Central memory CD8-positive, alpha-beta T cell (primary cell): ENCODE data around the gene WLS.

Experiments
- ATAC-seq: fragments of 150-1000 bp; cut with Tn5 transposase; replicated peaks from 2 replicates; pipeline ENCODE4 v1.10.0; 2022; ENCODE audit warnings: mild to moderate bottlenecking, moderate FRiP score, moderate number of reproducible peaks; ENCODE audit not compliant: poor library complexity, severe bottlenecking; ENCODE audit errors: extremely low read depth
- DNase-seq, 2 donors: peaks; one replicate each; pipeline ENCODE4 v3.0.0; 2021; ENCODE audit warnings: low spot score in 2 of 2
- H3K27ac Mint-ChIP-seq: one replicate; pipeline ENCODE4 v1.8.0; 2022; ENCODE audit warnings: low read depth, mild to moderate bottlenecking, moderate library complexity, mixed read lengths
- H3K27me3 Mint-ChIP-seq: one replicate; pipeline ENCODE4 v1.8.0; 2022; ENCODE audit warnings: mixed read lengths
- H3K36me3 Mint-ChIP-seq: one replicate; pipeline ENCODE4 v1.8.0; 2022; ENCODE audit warnings: mild to moderate bottlenecking, moderate library complexity, mixed read lengths; ENCODE audit not compliant: insufficient read depth
- H3K4me1 Mint-ChIP-seq: one replicate; pipeline ENCODE4 v1.8.0; 2022; ENCODE audit warnings: mixed read lengths
- H3K4me3 Mint-ChIP-seq: one replicate; pipeline ENCODE4 v1.8.0; 2022; ENCODE audit warnings: mild to moderate bottlenecking, moderate library complexity, mixed read lengths
- H3K9me3 Mint-ChIP-seq: one replicate; pipeline ENCODE4 v1.8.0; 2022; ENCODE audit warnings: mixed read lengths

The WLS gene

DNA sequence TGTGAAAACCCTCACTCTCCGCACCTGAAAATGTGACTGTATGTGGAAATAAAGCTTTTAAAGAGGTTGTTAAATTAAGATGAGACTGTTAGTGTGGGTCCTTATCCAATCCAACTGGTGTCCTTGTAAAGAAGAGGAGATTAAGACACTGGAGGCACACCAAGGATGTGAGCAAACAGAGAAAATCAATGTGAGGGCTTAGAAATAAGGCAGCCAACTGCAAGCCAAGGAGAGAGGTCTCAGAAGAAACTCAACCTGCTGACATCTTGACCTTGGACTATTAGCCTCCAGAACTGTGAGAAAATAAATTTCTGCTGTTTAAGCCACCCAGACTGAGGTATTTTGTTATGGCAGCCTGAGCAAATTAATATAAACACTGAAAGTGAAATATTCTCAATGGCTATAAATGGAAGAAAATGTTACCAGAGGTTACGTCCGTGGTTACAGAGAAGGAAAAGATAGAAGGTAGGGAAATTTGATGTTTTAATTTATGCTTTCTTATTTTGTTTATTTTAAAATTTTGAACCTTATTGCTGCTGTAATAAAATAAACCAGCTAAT is 22.4 kb upstream of the WLS start:
- no peak overlapping the region for H3K27ac Mint-ChIP-seq
- peaks cover 5% of the 10 kb centered on the region for H3K9me3 Mint-ChIP-seq
- H3K4me1 Mint-ChIP-seq: no peaks in the 10 kb centered on the region
- ATAC-seq (no peak), DNase-seq (no peak)
- H3K4me3 Mint-ChIP-seq: no peak overlapping the region
- no peaks in the 10 kb centered on the region for H3K27me3 Mint-ChIP-seq
- no peaks in the 10 kb centered on the region for H3K36me3 Mint-ChIP-seq

DNA sequence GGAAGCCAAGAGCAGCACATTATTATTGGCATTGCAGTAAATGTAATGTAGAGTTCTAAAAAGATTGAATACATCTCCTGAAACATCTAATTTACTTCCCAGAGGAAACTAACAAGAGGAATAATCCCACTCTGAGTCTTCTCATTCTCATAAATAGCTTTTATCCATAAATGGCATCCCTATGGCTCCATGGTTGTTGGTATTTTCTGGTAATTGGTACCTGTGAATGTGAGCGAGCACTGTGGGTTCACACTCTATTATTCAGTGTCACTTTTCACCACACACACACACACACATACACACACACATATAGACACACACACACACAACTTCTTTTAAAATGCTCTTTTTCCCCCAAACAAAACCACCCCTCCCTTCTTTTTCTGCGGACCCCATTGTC is 4.7 kb upstream of the WLS start:
- Mint-ChIP-seq H3K4me3 (no peak overlapping the region), H3K27me3 (peaks cover 30% of the 10 kb centered on the region), H3K27ac (no peak overlapping the region), H3K36me3 (no peaks in the 10 kb centered on the region), H3K9me3 (no peaks in the 10 kb centered on the region), H3K4me1 (no peaks in the 10 kb centered on the region)
- no peak for DNase-seq
- ATAC-seq: no peak

DNA sequence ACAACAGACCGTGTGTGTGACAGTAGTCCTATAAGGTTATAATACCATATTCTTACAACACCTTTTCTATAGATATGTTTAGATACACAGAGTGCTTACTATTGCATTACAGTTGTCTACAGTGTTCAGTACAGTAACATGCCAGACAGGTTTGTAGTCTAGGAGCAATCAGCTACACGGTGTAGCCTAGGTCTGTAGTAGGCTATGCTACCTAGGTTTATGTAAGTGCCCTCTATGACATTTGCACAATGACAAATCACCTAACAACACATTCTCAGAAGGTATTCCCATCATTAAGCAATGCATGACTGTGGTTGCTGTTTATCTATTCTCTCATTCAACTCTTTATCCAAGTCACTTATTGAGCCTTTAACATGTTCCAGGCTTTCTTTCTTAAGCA is 1.8 kb upstream of the WLS start:
- ATAC-seq (no peak), DNase-seq (no peak)
- Mint-ChIP-seq H3K9me3 (no peaks in the 10 kb centered on the region), H3K4me3 (no peak overlapping the region), H3K27me3 (peaks cover 50% of the 10 kb centered on the region), H3K36me3 (peaks cover 2% of the 10 kb centered on the region), H3K4me1 (no peaks in the 10 kb centered on the region), H3K27ac (no peak overlapping the region)

DNA sequence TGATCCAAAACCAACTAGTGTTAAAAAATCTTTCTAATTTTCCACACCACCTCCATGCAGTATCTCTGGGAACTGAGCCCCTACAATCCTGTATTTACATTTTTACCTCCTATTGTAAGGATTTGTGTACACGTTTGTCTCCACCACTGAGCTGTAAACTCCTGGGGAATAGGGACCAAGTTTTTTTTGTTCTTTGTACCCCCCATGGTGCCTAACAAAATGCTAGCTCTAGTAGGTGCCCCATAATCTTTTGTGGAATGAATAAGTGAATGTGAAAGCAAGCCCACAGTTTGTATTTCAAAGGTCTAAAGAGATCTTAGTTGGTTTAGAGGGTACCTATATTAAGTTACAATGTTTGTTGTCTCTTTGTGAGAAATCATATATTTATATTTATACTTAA is 879 bp upstream of the WLS start:
- Mint-ChIP-seq H3K36me3 (peaks cover 2% of the 10 kb centered on the region), H3K4me3 (no peak overlapping the region), H3K27me3 (peaks cover 50% of the 10 kb centered on the region), H3K4me1 (no peaks in the 10 kb centered on the region), H3K9me3 (no peaks in the 10 kb centered on the region), H3K27ac (no peak overlapping the region)
- DNase-seq: no peak
- ATAC-seq: no peak

DNA sequence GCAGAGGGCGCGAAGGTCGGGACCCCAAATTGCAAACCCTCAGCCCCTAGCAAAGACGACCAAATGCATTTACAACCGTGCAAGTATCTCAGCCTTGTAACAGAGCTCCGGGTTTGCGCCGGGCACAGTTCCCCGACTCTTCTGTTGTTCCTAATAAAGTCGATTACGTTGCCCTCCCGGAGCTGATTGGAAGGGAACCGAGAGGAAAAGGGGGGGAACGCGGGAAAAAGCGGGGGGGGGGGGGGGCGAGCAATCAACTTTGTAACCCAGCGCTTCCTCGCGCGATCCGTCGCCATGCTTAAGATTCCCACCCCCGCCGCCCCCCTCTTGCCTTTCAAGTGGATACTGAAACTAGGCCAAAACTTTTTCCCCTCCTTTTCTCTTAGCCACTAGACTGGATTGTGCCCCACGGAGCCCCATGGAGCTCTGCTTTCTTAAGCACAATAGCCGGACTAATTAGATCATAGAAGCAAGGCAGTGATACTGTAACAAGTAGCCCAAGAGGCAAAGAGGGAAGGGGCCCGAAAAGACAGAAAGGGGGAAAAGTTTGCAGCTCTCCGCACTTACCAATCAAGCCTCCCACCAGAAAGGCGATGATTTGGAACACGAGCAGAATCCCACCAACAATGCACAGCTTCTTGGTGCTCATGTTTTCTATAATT is 565 bp downstream of the WLS start:
- no peaks in the 10 kb centered on the region for H3K4me1 Mint-ChIP-seq
- H3K27me3 Mint-ChIP-seq: peaks cover 55% of the 10 kb centered on the region
- H3K4me3 Mint-ChIP-seq: no peak overlapping the region
- ATAC-seq (no peak), DNase-seq (no peak)
- no peak overlapping the region for H3K27ac Mint-ChIP-seq
- peaks cover 2% of the 10 kb centered on the region for H3K36me3 Mint-ChIP-seq
- H3K9me3 Mint-ChIP-seq: no peaks in the 10 kb centered on the region

DNA sequence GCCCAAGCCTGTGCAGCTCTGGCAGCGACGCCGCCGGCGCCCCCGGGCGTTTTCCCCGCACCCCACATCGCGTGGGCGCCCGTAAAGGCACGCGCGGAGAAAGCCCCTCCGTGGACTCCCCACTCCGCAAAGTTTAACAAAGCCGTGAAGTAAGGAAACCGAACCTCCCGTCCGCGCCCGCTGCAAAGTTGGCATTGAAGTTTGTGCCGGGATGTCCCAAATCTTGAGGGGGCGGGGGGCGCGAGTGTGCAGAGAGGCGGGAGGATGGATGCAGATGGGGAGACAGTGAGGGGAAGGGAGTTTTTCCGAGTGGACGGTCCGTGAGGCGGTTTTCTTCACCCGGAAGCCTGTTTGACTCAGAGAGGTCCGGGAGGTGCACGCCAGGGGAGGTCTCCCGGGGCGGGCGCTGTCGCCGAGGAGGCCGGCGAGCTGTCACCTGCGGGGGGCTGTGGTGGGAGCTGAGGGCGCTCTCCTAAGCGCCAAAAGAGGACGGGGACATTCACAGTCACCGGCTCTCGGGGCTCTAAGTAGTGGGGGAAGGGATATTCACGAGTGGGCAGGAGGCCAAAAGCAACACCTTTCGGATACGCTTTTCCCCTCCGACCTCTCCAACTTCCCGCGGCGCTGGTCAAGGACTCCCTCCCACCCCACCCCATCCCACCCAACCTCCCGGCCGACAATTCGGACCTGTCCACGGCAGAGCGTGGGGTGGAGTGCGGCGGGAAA is 1.3 kb downstream of the WLS start:
- no peaks in the 10 kb centered on the region for H3K9me3 Mint-ChIP-seq
- ATAC-seq: no peak
- H3K27ac Mint-ChIP-seq: no peak overlapping the region
- peaks cover 2% of the 10 kb centered on the region for H3K36me3 Mint-ChIP-seq
- H3K4me1 Mint-ChIP-seq: no peaks in the 10 kb centered on the region
- peaks cover 59% of the 10 kb centered on the region for H3K27me3 Mint-ChIP-seq
- DNase-seq: no peak
- H3K4me3 Mint-ChIP-seq: no peak overlapping the region

DNA sequence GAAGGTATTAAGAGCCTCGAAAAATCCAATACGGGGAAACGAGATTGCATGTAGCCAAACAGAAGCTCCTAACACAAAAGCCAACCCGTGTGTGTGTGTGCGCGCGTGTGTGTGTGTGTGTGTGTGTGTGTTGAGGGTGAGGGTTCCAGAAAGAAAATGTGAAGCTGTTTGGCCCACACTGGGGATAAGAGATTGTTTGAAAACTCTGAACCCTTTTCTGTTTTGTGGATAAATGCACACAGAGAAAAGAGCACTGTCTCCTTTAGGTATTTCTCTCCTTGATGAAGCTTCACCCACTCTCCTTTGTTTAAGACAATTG is 1.9 kb downstream of the WLS start:
- no peak overlapping the region for H3K27ac Mint-ChIP-seq
- H3K4me1 Mint-ChIP-seq: no peaks in the 10 kb centered on the region
- DNase-seq (no peak), ATAC-seq (no peak)
- peaks cover 59% of the 10 kb centered on the region for H3K27me3 Mint-ChIP-seq
- no peak overlapping the region for H3K4me3 Mint-ChIP-seq
- no peaks in the 10 kb centered on the region for H3K9me3 Mint-ChIP-seq
- H3K36me3 Mint-ChIP-seq: peaks cover 2% of the 10 kb centered on the region

DNA sequence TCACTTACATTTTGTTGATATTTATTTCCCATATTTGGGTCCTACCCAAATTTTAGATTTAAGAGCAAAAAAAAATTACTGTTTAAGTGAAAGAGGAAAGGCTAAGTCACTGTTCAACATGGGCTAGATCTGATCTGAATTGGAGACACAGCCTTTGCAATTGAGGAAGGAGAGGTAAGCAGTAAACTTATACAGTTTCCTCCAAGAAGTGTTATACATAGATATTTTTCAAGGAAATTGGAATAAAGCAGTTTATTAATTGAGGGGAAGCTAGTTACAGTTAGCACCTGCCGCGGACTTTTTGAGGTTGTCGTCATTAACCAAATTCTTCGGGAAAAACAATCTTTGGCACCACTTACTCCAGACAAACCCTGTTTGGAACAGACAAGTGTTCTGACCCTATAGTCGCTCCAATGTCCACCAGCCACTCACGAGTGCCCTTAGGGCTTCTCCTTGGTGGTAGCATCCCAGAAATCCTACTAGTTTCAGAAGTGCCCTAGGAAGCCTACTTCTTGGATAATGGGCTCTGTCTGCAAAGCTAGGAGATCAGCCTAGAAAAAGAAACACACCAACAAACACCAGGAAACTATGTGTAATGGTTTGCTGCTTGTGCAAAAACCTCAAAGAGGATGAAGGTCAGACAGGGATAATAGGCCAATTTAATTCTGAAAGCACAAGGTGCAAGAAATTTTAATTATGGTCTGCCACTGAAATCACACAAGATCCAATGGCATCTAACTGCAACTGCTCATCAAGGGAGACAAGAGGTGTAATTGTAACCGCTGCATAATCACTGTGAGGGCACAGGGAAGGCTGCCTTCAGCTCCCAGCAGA is 2.5 kb downstream of the WLS start:
- DNase-seq: no peak
- Mint-ChIP-seq H3K9me3 (no peaks in the 10 kb centered on the region), H3K27ac (no peak overlapping the region), H3K36me3 (peaks cover 2% of the 10 kb centered on the region), H3K27me3 (peaks cover 57% of the 10 kb centered on the region), H3K4me1 (no peaks in the 10 kb centered on the region), H3K4me3 (no peak overlapping the region)
- no peak for ATAC-seq

DNA sequence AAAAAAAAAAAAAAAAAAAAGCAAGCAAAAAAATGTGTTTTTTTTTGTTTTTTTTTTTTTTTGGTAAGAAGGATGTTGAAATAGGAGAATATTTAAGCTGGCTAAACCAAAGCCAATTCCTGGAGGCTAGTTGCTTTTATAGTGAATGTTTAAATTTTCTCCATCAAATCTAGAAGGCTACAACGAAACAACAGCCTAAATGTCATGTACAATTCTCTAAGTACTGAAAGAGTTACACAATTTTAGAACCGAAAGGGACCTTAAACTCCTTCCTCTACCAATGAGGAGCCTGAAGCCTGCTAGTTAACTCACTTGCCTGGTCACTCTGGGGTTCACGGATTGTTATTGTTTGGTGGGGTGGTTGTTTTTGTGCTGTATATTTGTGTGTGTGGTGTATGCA is 3.5 kb downstream of the WLS start:
- no peak overlapping the region for H3K4me3 Mint-ChIP-seq

DNA sequence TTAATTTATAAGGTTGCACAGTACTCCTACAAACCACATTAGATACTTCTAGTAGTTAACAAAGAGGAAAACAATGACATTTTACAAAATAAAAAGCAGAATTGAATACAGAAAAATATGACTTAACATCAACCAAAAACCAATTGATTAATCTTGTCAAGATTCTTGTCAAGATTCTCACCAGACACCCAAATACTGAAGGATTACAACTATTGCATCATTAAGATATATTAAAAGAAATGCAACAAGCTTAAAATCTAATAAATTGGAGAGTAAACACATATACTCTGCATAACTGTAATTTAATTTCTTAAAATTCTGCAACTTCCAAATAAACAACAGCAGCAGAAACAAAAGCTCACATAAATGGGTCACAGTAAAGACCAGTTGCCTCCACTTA is 4.7 kb downstream of the WLS start:
- H3K4me3 Mint-ChIP-seq: no peak overlapping the region
- no peak overlapping the region for H3K27ac Mint-ChIP-seq
- no peak for DNase-seq
- H3K36me3 Mint-ChIP-seq: peaks cover 2% of the 10 kb centered on the region
- no peak for ATAC-seq
- H3K27me3 Mint-ChIP-seq: peaks cover 34% of the 10 kb centered on the region
- no peaks in the 10 kb centered on the region for H3K4me1 Mint-ChIP-seq
- peaks cover 10% of the 10 kb centered on the region for H3K9me3 Mint-ChIP-seq

More for the DNA sequence above, 3.5 kb downstream of the WLS start:
- no peak overlapping the region for H3K27ac Mint-ChIP-seq
- H3K4me1 Mint-ChIP-seq: no peaks in the 10 kb centered on the region
- ATAC-seq: no peak
- peaks cover 47% of the 10 kb centered on the region for H3K27me3 Mint-ChIP-seq
- no peak for DNase-seq
- H3K9me3 Mint-ChIP-seq: peaks cover 4% of the 10 kb centered on the region
- peaks cover 2% of the 10 kb centered on the region for H3K36me3 Mint-ChIP-seq

DNA sequence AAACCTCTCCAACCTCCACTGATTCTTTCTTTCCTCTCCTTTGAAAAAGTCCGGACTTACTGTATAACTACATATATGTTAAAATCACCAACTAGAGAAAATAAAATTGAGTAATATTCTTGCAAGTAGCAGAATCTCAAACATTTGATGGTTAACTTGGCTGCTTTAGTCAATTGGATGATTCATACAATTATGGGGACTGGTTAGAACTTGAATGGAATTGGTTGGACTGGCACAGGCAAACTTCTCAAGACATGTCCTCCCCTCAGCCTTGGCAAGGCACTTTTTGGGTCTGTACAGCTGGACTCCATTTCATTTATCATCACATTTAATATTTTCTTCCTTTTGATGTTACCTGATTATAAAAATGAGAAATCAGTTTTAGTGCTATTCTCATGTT is 6.5 kb downstream of the WLS start:
- Mint-ChIP-seq H3K4me3 (no peak overlapping the region), H3K4me1 (no peaks in the 10 kb centered on the region), H3K27ac (no peak overlapping the region), H3K36me3 (peaks cover 2% of the 10 kb centered on the region), H3K9me3 (peaks cover 10% of the 10 kb centered on the region), H3K27me3 (peaks cover 26% of the 10 kb centered on the region)
- ATAC-seq: no peak
- DNase-seq: no peak

DNA sequence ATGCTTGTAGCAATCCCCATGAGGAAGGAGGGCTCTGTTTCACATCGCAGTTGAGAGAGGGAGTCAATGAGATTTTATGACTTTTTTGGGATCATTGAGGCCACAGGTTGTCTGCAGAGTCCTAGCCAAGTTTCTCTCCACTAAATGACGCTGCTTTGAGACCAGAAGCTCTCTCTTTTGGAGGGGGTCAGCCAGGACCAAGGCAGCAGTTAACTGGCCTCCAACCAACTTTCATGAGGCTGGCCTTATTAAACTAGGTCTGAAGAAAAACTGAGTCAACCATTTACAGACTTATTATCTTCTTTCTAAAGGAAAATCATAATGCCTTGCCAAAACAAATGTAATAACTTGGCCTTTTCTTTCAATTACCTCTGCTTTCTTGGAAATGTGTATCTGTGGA is 8.6 kb downstream of the WLS start:
- Mint-ChIP-seq H3K36me3 (no peaks in the 10 kb centered on the region), H3K27me3 (peaks cover 9% of the 10 kb centered on the region), H3K9me3 (peaks cover 11% of the 10 kb centered on the region), H3K27ac (no peak overlapping the region), H3K4me3 (no peak overlapping the region), H3K4me1 (no peaks in the 10 kb centered on the region)
- ATAC-seq: no peak
- DNase-seq: no peak

DNA sequence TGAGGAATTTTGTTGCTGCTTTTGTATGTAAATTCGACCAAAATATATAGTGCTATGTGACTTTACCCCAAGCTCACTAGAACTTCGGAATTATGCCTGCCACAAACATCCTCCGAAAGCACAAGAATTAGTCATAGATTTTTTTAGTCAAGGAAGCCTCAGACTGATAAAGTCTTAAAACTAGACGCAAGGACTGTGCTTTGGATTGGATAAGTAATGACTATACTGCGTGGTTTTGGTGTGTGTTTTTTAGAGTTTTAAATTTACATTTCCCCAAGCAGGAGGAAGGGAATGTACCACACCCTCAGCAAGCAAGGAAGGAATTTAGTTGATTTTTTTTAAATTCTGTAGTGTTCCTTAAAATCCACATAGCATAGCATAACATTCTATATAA is 10.3 kb downstream of the WLS start:
- H3K27ac Mint-ChIP-seq: no peak overlapping the region
- H3K4me1 Mint-ChIP-seq: no peaks in the 10 kb centered on the region
- peaks cover 15% of the 10 kb centered on the region for H3K9me3 Mint-ChIP-seq
- no peak for ATAC-seq
- peaks cover 6% of the 10 kb centered on the region for H3K27me3 Mint-ChIP-seq
- DNase-seq: no peak
- H3K36me3 Mint-ChIP-seq: no peaks in the 10 kb centered on the region
- no peak overlapping the region for H3K4me3 Mint-ChIP-seq
